SU-DHL-6 (cell line): Measurements from ENCODE around the gene NKAP.
"Not testable (repeated sequence)": the region's sequence is repeated elsewhere in the genome, so short reads cannot be mapped to it uniquely, and the experiment has no call there.

Source experiments
- CTCF ChIP-seq: fragments of 200-600 bp; sonication (generic); IDR thresholded peaks from one replicate; pipeline ENCODE4 v1.5.1; 2017; ENCODE audit warnings: antibody characterized with exemption, mild to moderate bottlenecking, low read length, moderate library complexity; ENCODE audit not compliant: insufficient read depth, poor library complexity, severe bottlenecking
- EZH2phosphoT487 ChIP-seq: fragments of 200-600 bp; sonication (generic), shearing (Covaris generic); conservative IDR thresholded peaks from 2 replicates; pipeline ENCODE4 v1.6.1; 2018; ENCODE audit warnings: mild to moderate bottlenecking, antibody characterized with exemption, low read length, moderate library complexity, mixed read lengths

- TF ChIP-seq CTCF, EZH2phosphoT487: not testable (repeated sequence)
Observed at GRCh38 chrX:119966837-119967236, 23.3 kb upstream of the NKAP start.
